ENCODE data around the gene FNDC10. TPM values are rescaled to one million over a fixed set of nuclear protein-coding genes. Genes with fewer than 3 reads are reported as not detected.

The FNDC10 gene
- total and polyA plus RNA-seq, 2 donors (not counting 3 experiments of a cell fraction or from before 2014, with no cell fraction given): 1.5 to 2.3 TPM

DNA sequence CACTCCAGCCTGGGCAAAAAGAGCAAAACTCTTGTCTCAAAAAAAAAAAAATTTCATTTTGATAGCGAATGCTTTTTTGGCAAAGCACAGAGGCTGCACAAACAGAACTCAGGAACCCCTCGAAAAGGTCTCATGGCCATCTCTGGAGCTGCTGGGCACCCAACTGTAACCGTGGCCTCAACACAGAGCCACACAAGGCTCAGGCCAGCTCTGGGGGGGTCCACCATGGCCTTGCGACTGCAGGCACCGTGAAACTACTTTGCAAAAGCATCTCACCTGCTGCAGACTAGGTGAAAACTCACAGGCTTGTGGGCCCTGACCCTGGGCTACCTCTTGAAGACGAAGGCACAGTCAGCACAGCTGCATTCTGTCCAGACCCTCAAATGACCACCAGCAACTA, 43.4 kb downstream of the FNDC10 start:
- H3K36me3 ChIP-seq (ENCODE audit: control insufficient read depth in 2 of 2, extremely low read depth in 1 of 2, insufficient read depth in 2 of 2, low read length in 2 of 2): peaks cover 3 to 9% of the 10 kb centered on the region in 2 experiments
- H3K79me2 ChIP-seq (ENCODE audit: control insufficient read depth, insufficient read depth, low read length): peaks cover 4% of the 10 kb centered on the region
- no peak for FAIRE-seq
- ChIA-PET CTCF (no interaction called here), POLR2A (no interaction called here)
- H3K4me1 ChIP-seq (ENCODE audit: control insufficient read depth, extremely low read depth, insufficient read depth, low read length): no peaks in the 10 kb centered on the region
- intact Hi-C loops (cut with micrococcal nuclease) (no loop called here), dilution Hi-C loops (cut with MboI; ENCODE audit: extremely low pct_ligation_motif_present, low sequenced_read_pairs) (no loop called here)
- no peaks in the 10 kb centered on the region for H4K20me1 ChIP-seq (replicated peaks; ENCODE audit: control insufficient read depth, extremely low read depth, insufficient read depth, low read length)
- no peak overlapping the region for H3K4me2 ChIP-seq (ENCODE audit: insufficient read depth, low read length)
- TF ChIP-seq FOS (IDR thresholded peaks at IDR 0.05; ENCODE audit: borderline replicate concordance, insufficient read depth, low read length) (no peak), GATA2 (IDR thresholded peaks at IDR 0.05; ENCODE audit: insufficient read depth, insufficient read length, low read depth, low read length) (no peak), JUN (IDR thresholded peaks at IDR 0.05; ENCODE audit: borderline replicate concordance, insufficient read depth, insufficient read length, low read depth) (no peak), POLR2AphosphoS5 (IDR thresholded peaks at IDR 0.05; ENCODE audit: insufficient read depth, low read depth, low read length) (no peak), EZH2 (IDR thresholded peaks at IDR 0.05; ENCODE audit: borderline replicate concordance, low read depth, low read length, severe bottlenecking) (no peak), POLR2A (IDR thresholded peaks at IDR 0.05; ENCODE audit: low read depth, low read length) (no peak), MYC (IDR thresholded peaks at IDR 0.05; ENCODE audit: low read depth, low read length) (no peak)
- TF ChIP-seq, protein P1, sequence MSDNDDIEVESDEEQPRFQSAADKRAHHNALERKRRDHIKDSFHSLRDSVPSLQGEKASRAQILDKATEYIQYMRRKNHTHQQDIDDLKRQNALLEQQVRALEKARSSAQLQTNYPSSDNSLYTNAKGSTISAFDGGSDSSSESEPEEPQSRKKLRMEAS (IDR thresholded peaks at IDR 0.05; ENCODE audit: insufficient read depth, insufficient read length): no peak
- TF ChIP-seq, protein P2, sequence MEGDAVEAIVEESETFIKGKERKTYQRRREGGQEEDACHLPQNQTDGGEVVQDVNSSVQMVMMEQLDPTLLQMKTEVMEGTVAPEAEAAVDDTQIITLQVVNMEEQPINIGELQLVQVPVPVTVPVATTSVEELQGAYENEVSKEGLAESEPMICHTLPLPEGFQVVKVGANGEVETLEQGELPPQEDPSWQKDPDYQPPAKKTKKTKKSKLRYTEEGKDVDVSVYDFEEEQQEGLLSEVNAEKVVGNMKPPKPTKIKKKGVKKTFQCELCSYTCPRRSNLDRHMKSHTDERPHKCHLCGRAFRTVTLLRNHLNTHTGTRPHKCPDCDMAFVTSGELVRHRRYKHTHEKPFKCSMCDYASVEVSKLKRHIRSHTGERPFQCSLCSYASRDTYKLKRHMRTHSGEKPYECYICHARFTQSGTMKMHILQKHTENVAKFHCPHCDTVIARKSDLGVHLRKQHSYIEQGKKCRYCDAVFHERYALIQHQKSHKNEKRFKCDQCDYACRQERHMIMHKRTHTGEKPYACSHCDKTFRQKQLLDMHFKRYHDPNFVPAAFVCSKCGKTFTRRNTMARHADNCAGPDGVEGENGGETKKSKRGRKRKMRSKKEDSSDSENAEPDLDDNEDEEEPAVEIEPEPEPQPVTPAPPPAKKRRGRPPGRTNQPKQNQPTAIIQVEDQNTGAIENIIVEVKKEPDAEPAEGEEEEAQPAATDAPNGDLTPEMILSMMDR (IDR thresholded peaks at IDR 0.05; ENCODE audit: extremely low read depth in 1 of 2, insufficient read depth in 1 of 2, low read depth in 1 of 2, low read length in 2 of 2): no peak
- no peaks in the 10 kb centered on the region for H3K9me3 ChIP-seq (replicated peaks; ENCODE audit: control insufficient read depth, insufficient read depth, low read length)
- DNase-seq (ENCODE audit: low read depth, low spot score): no peak
- H2AFZ ChIP-seq (ENCODE audit: low read depth, low read length): no peak overlapping the region
- H3K9me1 ChIP-seq (replicated peaks; ENCODE audit: control insufficient read depth, extremely low read depth, insufficient read depth, low read length): no peaks in the 10 kb centered on the region
- H3K9ac ChIP-seq (replicated peaks; ENCODE audit: extremely low read depth, insufficient read depth, low read length): no peak overlapping the region
- no peak overlapping the region for H3K4me3 ChIP-seq (replicated peaks in 1 of 3; ENCODE audit: insufficient read depth in 1 of 3, low read depth in 1 of 3, low read length in 3 of 3)
- no peak overlapping the region for H3K27ac ChIP-seq (ENCODE audit: insufficient read depth, low read depth, low read length)
- no TSS peak for BruUV-seq (replicated peaks)
- no peaks in the 10 kb centered on the region for H3K27me3 ChIP-seq (ENCODE audit: control insufficient read depth in 2 of 2, insufficient read depth in 2 of 2, low read length in 2 of 2)

Measured in endothelial cell of umbilical vein (primary cell).